HFFc6 (cell line): ENCODE measurements around the gene GPX3. TPM values are rescaled to one million over a fixed set of nuclear protein-coding genes. Genes with fewer than 3 reads are reported as not detected.

Experiments used
- DNase-seq: peaks from one replicate; pipeline ENCODE4 v3.0.0-alpha.2; 2018
- H3K27ac Mint-ChIP-seq: 2 replicates; pipeline ENCODE4 v1.8.0; 2020; ENCODE audit warnings: mild to moderate bottlenecking, mixed read lengths
- H3K27me3 Mint-ChIP-seq: 2 replicates; pipeline ENCODE4 v1.8.0; 2021; ENCODE audit warnings: mild to moderate bottlenecking, moderate library complexity, mixed read lengths; ENCODE audit not compliant: insufficient read depth
- H3K36me3 Mint-ChIP-seq: 2 replicates; pipeline ENCODE4 v1.8.0; 2021; ENCODE audit warnings: low read depth, mixed read lengths
- H3K4me1 Mint-ChIP-seq: 2 replicates; pipeline ENCODE4 v1.8.0; 2020; ENCODE audit warnings: low read depth, mixed read lengths
- H3K4me3 Mint-ChIP-seq: 2 replicates; pipeline ENCODE4 v1.8.0; 2020; ENCODE audit warnings: mild to moderate bottlenecking, moderate library complexity, mixed read lengths
- H3K9me3 Mint-ChIP-seq: 2 replicates; pipeline ENCODE4 v1.8.0; 2020; ENCODE audit warnings: mild to moderate bottlenecking, mixed read lengths
- CTCF ChIP-seq: fragments of 200-600 bp; sonication (generic); IDR thresholded peaks from 2 replicates; pipeline ENCODE4 v1.5.0; 2021; ENCODE audit warnings: antibody characterized with exemption, mild to moderate bottlenecking
- total RNA-seq, 6 experiments: library from RNA; stranded (reverse); fragmentation: NEBNext Ultra II Directional; extraction: Animal tissue kit (Norgen Biotek cat#: 25700); gene quantifications; 2 replicates in 1 of 6; 3 replicates in 5 of 6; pipeline ENCODE4 v1.2.3, GENCODE V29; 2021

The GPX3 gene
- total RNA-seq, 6 experiments from 2014 or later: 0.66 to 1.2 (median 0.77) TPM

GRCh38 chr5:151002681-151003502 is 17.5 kb upstream of the GPX3 start:
- Mint-ChIP-seq H3K4me3 (no peak overlapping the region), H3K4me1 (peaks cover 19% of the 10 kb centered on the region), H3K27me3 (peaks cover 2% of the 10 kb centered on the region), H3K36me3 (no peaks in the 10 kb centered on the region), H3K9me3 (no peaks in the 10 kb centered on the region), H3K27ac (no peak overlapping the region)
- TF ChIP-seq CTCF: no peak
- no peak for DNase-seq

- H3K27me3 Mint-ChIP-seq: peaks cover 2% of the 10 kb centered on the region
- H3K27ac Mint-ChIP-seq: no peak overlapping the region
- no peaks in the 10 kb centered on the region for H3K9me3 Mint-ChIP-seq
- DNase-seq: no peak
- H3K36me3 Mint-ChIP-seq: no peaks in the 10 kb centered on the region
- TF ChIP-seq CTCF: no peak
- H3K4me3 Mint-ChIP-seq: no peak overlapping the region
- H3K4me1 Mint-ChIP-seq: peaks cover 19% of the 10 kb centered on the region
Observed at GRCh38 chr5:151003503-151003860, 16.9 kb upstream of the GPX3 start.

GRCh38 chr5:151004499-151004898 is 15.9 kb upstream of the GPX3 start:
- TF ChIP-seq CTCF: no peak
- H3K27ac Mint-ChIP-seq: no peak overlapping the region
- H3K4me3 Mint-ChIP-seq: no peak overlapping the region
- DNase-seq: no peak
- no peaks in the 10 kb centered on the region for H3K9me3 Mint-ChIP-seq
- H3K4me1 Mint-ChIP-seq: peaks cover 19% of the 10 kb centered on the region
- H3K27me3 Mint-ChIP-seq: peaks cover 9% of the 10 kb centered on the region
- H3K36me3 Mint-ChIP-seq: no peaks in the 10 kb centered on the region

GRCh38 chr5:151005187-151005949 is 15.0 kb upstream of the GPX3 start:
- Mint-ChIP-seq H3K4me3 (no peak overlapping the region), H3K36me3 (no peaks in the 10 kb centered on the region), H3K27me3 (peaks cover 14% of the 10 kb centered on the region), H3K4me1 (peaks cover 19% of the 10 kb centered on the region), H3K27ac (no peak overlapping the region), H3K9me3 (no peaks in the 10 kb centered on the region)
- DNase-seq: no peak
- no peak for TF ChIP-seq CTCF

GRCh38 chr5:151005950-151006576 is 14.3 kb upstream of the GPX3 start:
- H3K36me3 Mint-ChIP-seq: no peaks in the 10 kb centered on the region
- no peaks in the 10 kb centered on the region for H3K9me3 Mint-ChIP-seq
- peaks cover 20% of the 10 kb centered on the region for H3K27me3 Mint-ChIP-seq
- H3K4me3 Mint-ChIP-seq: no peak overlapping the region
- peak; percentile 39 for DNase-seq
- H3K4me1 Mint-ChIP-seq: peaks cover 19% of the 10 kb centered on the region
- no peak for TF ChIP-seq CTCF
- no peak overlapping the region for H3K27ac Mint-ChIP-seq
